GM12872 (cell line): ENCODE measurements around the gene HYAL3.

ENCODE experiments used
- CTCF ChIP-seq: IDR thresholded peaks from 3 replicates; pipeline ENCODE4 v1.5.1; 2011; ENCODE audit warnings: low read depth, mild to moderate bottlenecking, low read length, moderate library complexity; ENCODE audit not compliant: insufficient read depth

Gene HYAL3

DNA sequence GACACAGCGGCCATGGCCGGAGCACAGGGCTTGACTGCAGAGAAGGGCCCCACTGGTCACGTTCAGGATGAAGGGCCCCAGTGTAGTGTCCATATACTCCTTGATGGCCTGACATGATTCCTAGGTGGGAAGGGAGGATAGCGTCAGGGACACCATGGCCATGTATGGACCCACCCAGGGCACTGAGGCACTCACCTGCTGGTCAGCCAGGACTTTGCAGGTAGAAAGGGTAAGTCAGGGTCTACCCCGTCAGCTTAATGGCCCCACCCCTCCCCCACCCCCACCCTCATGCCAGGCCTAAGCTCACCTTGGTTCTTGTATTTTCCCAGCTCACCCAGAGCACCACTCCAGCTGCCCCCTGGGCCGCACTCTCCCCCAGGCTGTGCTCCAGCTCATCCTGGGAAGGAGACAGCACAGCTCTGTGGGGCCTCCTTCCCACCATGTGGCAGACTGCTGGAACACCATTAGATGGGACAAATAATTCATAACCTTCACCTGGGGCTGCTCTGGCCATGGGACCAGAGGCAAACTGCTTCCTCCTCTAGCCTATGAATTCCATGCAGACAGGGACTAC lies 1.6 kb upstream of the HYAL3 start:
- TF ChIP-seq CTCF, result no peak

GRCh38 chr3:50299929-50300680 lies 900 bp upstream of the HYAL3 start:
- TF ChIP-seq CTCF, result no peak

- no peak for TF ChIP-seq CTCF
Observed at GRCh38 chr3:50299638-50299928, 378 bp upstream of the HYAL3 start.

- TF ChIP-seq CTCF, result peak; percentile 26; the same call in 1 of the 3 replicates
Observed at GRCh38 chr3:50297896-50298725, 1.1 kb downstream of the HYAL3 start.

GRCh38 chr3:50297384-50297775 lies 1.8 kb downstream of the HYAL3 start:
- TF ChIP-seq CTCF, result no peak

GRCh38 chr3:50296721-50297383 lies 2.4 kb downstream of the HYAL3 start:
- no peak for TF ChIP-seq CTCF
